Measurements from ENCODE around the gene HSD17B12.

Gene HSD17B12

GRCh38 chr11:43871051-43871450 lies 190.5 kb downstream of the HSD17B12 start:
- H3K27me3 ChIP-seq (ENCODE audit: low read depth, low read length) = peaks cover 5% of the 10 kb centered on the region

DNA sequence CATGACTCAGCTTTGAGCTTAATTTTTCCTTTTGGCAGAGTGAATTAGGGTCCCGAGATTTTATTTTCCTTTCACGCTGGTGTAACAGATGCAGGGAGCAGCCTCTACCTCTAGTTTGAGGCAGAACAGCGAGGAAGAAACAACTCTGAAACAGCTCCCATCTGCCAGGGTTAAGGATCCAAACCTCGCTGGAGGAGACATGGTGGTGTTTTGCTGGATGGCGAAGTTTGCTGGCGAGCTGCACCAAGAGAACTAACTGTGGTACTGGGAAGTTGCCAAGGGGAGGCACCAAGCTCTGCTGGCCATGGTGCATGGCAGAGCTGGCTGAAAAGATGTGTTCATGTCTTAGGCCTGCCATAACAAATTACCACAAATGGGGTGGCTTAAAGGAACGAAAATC lies 192.5 kb downstream of the HSD17B12 start:
- no peaks in the 10 kb centered on the region for H3K4me1 ChIP-seq (ENCODE audit: control insufficient read depth in 1 of 2, insufficient read depth in 2 of 2, low read length in 2 of 2)
- H3K9me3 ChIP-seq (ENCODE audit: control insufficient read depth in 1 of 2, low read length in 2 of 2) = no peaks in the 10 kb centered on the region
- no peaks in the 10 kb centered on the region for H3K36me3 ChIP-seq (ENCODE audit: control insufficient read depth in 1 of 2, insufficient read depth in 2 of 2, low read length in 2 of 2)
- H3K27me3 ChIP-seq (ENCODE audit: low read depth, low read length) = peaks cover 13% of the 10 kb centered on the region
- H3K27ac ChIP-seq (ENCODE audit: low read length) = no peak overlapping the region
- H3K4me3 ChIP-seq (ENCODE audit: low read depth in 1 of 2, low read length in 2 of 2) = no peak overlapping the region

More at GRCh38 chr11:43871051-43871450, 190.5 kb downstream of the HSD17B12 start:
- Histone ChIP-seq H3K36me3 (ENCODE audit: control insufficient read depth in 1 of 2, insufficient read depth in 2 of 2, low read length in 2 of 2) (no peaks in the 10 kb centered on the region), H3K4me3 (ENCODE audit: low read depth in 1 of 2, low read length in 2 of 2) (no peak overlapping the region), H3K4me1 (ENCODE audit: control insufficient read depth in 1 of 2, insufficient read depth in 2 of 2, low read length in 2 of 2) (no peaks in the 10 kb centered on the region), H3K9me3 (ENCODE audit: control insufficient read depth in 1 of 2, low read length in 2 of 2) (no peaks in the 10 kb centered on the region), H3K27ac (ENCODE audit: low read length) (no peak overlapping the region)

- peaks cover 13% of the 10 kb centered on the region for H3K27me3 ChIP-seq (ENCODE audit: low read depth, low read length)
These were observed 193.5 kb downstream of the HSD17B12 start for GRCh38 chr11:43874078-43874477.

DNA sequence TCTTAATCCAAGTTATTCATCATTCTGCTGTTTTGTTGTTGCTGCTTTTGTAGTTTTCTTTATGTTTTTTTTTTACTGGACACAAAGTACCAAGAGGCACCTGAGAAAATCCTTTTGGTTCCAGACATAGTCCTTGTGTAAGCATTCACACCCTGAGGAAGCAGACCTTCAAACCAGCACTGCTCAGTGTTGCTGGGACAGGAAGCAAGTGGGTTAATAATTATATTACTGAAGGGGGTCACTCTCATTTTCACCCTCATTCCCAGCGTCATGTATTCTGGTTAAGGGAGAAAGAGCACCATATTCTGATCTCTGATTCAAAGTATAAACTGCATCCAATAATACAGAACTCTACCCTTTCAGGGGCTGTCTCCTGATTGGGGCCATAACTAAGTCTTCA lies 194.2 kb downstream of the HSD17B12 start:
- Histone ChIP-seq H3K36me3 (ENCODE audit: control insufficient read depth in 1 of 2, insufficient read depth in 2 of 2, low read length in 2 of 2) (no peaks in the 10 kb centered on the region), H3K4me3 (ENCODE audit: low read depth in 1 of 2, low read length in 2 of 2) (no peak overlapping the region), H3K27me3 (ENCODE audit: low read depth, low read length) (peaks cover 13% of the 10 kb centered on the region)

More at GRCh38 chr11:43874078-43874477, 193.5 kb downstream of the HSD17B12 start:
- Histone ChIP-seq H3K4me1 (ENCODE audit: control insufficient read depth in 1 of 2, insufficient read depth in 2 of 2, low read length in 2 of 2) (no peaks in the 10 kb centered on the region), H3K9me3 (ENCODE audit: control insufficient read depth in 1 of 2, low read length in 2 of 2) (no peaks in the 10 kb centered on the region), H3K36me3 (ENCODE audit: control insufficient read depth in 1 of 2, insufficient read depth in 2 of 2, low read length in 2 of 2) (no peaks in the 10 kb centered on the region), H3K27ac (ENCODE audit: low read length) (no peak overlapping the region), H3K4me3 (ENCODE audit: low read depth in 1 of 2, low read length in 2 of 2) (no peak overlapping the region)

DNA sequence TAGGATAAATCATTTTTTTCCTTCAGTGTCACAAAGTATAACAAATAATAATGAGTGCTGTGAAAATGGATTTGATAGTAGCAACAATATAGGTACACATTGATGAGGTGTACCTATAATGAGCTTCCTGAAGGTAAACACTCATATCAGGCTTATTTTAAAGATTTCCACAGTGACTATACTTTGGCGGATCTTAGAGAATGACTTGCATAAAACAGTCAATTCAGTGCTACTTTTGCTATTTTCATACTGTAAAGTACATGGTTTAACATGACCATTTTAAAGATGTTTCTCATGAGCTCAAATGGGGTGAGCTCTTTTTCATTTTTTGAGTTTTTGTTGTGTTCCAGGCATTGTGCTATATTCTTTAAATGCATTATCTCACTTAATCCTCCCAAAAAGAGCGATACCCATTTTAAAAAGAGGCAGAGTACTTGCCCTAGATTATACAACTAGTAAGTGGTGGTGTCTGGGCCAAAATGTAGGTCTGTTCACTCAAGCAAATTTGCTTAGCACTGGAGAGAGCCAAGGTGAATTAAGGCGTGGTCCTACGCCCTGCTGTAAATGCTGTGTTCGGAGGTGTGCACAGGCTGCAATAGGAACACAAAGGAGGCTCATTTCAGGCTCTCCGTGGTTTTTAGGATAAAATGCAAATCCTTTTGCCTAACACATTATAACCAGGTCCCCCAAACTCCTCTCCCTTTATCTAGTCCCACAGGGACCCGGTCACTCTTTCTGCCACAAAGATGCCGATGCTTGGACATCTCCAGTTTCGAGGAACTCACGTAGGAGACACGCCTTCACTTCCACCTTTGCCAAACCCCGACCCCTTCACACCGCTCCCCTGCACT lies 199.5 kb downstream of the HSD17B12 start:
- Histone ChIP-seq H3K27ac (ENCODE audit: low read length) (no peak overlapping the region), H3K27me3 (ENCODE audit: low read depth, low read length) (peaks cover 7% of the 10 kb centered on the region), H3K36me3 (ENCODE audit: control insufficient read depth in 1 of 2, insufficient read depth in 2 of 2, low read length in 2 of 2) (peaks cover 17 to 26% of the 10 kb centered on the region in 2 donors), H3K4me3 (ENCODE audit: low read depth in 1 of 2, low read length in 2 of 2) (peak overlapping the region; percentile 99 to 100), H3K9me3 (ENCODE audit: control insufficient read depth in 1 of 2, low read length in 2 of 2) (no peaks in the 10 kb centered on the region), H3K4me1 (ENCODE audit: control insufficient read depth in 1 of 2, insufficient read depth in 2 of 2, low read length in 2 of 2) (peaks cover 5 to 20% of the 10 kb centered on the region in 2 donors)

More for the DNA sequence above, 194.2 kb downstream of the HSD17B12 start:
- no peaks in the 10 kb centered on the region for H3K9me3 ChIP-seq (ENCODE audit: control insufficient read depth in 1 of 2, low read length in 2 of 2)
- no peaks in the 10 kb centered on the region for H3K4me1 ChIP-seq (ENCODE audit: control insufficient read depth in 1 of 2, insufficient read depth in 2 of 2, low read length in 2 of 2)
- no peak overlapping the region for H3K27ac ChIP-seq (ENCODE audit: low read length)

DNA sequence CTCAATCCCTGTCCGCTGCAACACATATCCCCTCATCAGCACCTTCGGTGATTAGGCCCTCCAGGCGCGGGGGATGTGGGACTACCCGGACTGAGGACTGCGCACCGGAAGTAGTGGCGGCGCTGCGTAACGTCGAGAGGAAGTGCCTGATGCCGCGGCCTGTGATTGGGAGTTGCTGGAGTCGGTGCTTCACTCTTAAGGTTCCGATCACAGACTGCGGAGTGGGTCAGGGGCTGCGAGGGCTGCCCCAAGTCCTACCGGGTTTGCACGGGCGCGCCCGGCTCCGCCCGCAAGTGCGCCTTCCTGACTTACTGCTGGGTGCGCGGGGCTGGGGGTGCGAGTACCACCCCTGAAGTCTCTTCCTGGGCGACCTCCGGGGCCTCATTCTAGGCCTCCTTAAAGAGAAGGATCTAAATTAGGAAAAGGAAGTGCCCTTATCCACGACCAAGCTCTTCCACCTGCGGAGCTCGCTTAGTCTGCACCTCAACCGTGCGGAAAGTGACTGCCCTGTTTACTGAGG lies 200.2 kb downstream of the HSD17B12 start, which contains the start of gene ALKBH3:
TSS of gene ALKBH3 (plus strand) at position 192 of the 520 bp plus-strand sequence. CDS start 1,822 bp downstream, outside the sequence.
- Histone ChIP-seq H3K4me1 (ENCODE audit: control insufficient read depth in 1 of 2, insufficient read depth in 2 of 2, low read length in 2 of 2) (peaks cover 5 to 20% of the 10 kb centered on the region in 2 donors), H3K36me3 (ENCODE audit: control insufficient read depth in 1 of 2, insufficient read depth in 2 of 2, low read length in 2 of 2) (peaks cover 24 to 33% of the 10 kb centered on the region in 2 donors), H3K9me3 (ENCODE audit: control insufficient read depth in 1 of 2, low read length in 2 of 2) (no peaks in the 10 kb centered on the region), H3K27me3 (ENCODE audit: low read depth, low read length) (peaks cover 7% of the 10 kb centered on the region), H3K27ac (ENCODE audit: low read length) (peak within 1 kb of the TSS; percentile 82), H3K4me3 (ENCODE audit: low read depth in 1 of 2, low read length in 2 of 2) (peak within 1 kb of the TSS; percentile 99 to 100)

GRCh38 chr11:43892851-43893250 lies 212.3 kb downstream of the HSD17B12 start:
- Histone ChIP-seq H3K9me3 (ENCODE audit: control insufficient read depth in 1 of 2, low read length in 2 of 2) (no peaks in the 10 kb centered on the region), H3K36me3 (ENCODE audit: control insufficient read depth in 1 of 2, insufficient read depth in 2 of 2, low read length in 2 of 2) (peaks cover 54 to 65% of the 10 kb centered on the region in 2 donors), H3K27me3 (ENCODE audit: low read depth, low read length) (no peaks in the 10 kb centered on the region), H3K4me3 (ENCODE audit: low read depth in 1 of 2, low read length in 2 of 2) (no peak overlapping the region), H3K4me1 (ENCODE audit: control insufficient read depth in 1 of 2, insufficient read depth in 2 of 2, low read length in 2 of 2) (no peaks in the 10 kb centered on the region), H3K27ac (ENCODE audit: low read length) (no peak overlapping the region)

- Histone ChIP-seq H3K9me3 (ENCODE audit: control insufficient read depth in 1 of 2, low read length in 2 of 2) (no peaks in the 10 kb centered on the region), H3K4me1 (ENCODE audit: control insufficient read depth in 1 of 2, insufficient read depth in 2 of 2, low read length in 2 of 2) (no peaks in the 10 kb centered on the region), H3K36me3 (ENCODE audit: control insufficient read depth in 1 of 2, insufficient read depth in 2 of 2, low read length in 2 of 2) (peaks cover 55 to 70% of the 10 kb centered on the region in 2 donors), H3K4me3 (ENCODE audit: low read depth in 1 of 2, low read length in 2 of 2) (no peak overlapping the region), H3K27me3 (ENCODE audit: low read depth, low read length) (no peaks in the 10 kb centered on the region), H3K27ac (ENCODE audit: low read length) (no peak overlapping the region)
These were observed 214.0 kb downstream of the HSD17B12 start for GRCh38 chr11:43894546-43894945.

DNA sequence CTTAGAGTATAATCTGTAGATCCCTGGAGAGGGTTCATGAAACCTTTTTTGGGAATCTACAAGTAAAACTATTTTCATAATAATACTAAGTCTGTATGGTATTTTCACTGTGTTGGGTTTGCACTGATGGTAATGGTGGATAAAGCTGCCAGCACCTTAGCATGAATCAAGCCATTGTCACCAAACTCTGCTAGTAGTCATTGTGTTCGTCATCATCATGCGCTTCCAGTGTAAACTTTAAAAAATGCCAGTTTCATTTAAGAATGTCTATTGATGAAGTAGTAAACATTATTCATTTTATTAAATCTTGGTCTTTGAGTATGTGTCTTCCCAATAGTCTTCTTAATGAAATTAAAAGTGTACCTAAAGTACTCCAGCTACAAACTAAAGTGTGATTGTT lies 215.1 kb downstream of the HSD17B12 start:
- Histone ChIP-seq H3K9me3 (ENCODE audit: control insufficient read depth in 1 of 2, low read length in 2 of 2) (no peaks in the 10 kb centered on the region), H3K4me3 (ENCODE audit: low read depth in 1 of 2, low read length in 2 of 2) (no peak overlapping the region), H3K36me3 (ENCODE audit: control insufficient read depth in 1 of 2, insufficient read depth in 2 of 2, low read length in 2 of 2) (peaks cover 51 to 66% of the 10 kb centered on the region in 2 donors), H3K27me3 (ENCODE audit: low read depth, low read length) (no peaks in the 10 kb centered on the region), H3K27ac (ENCODE audit: low read length) (no peak overlapping the region), H3K4me1 (ENCODE audit: control insufficient read depth in 1 of 2, insufficient read depth in 2 of 2, low read length in 2 of 2) (no peaks in the 10 kb centered on the region)

DNA sequence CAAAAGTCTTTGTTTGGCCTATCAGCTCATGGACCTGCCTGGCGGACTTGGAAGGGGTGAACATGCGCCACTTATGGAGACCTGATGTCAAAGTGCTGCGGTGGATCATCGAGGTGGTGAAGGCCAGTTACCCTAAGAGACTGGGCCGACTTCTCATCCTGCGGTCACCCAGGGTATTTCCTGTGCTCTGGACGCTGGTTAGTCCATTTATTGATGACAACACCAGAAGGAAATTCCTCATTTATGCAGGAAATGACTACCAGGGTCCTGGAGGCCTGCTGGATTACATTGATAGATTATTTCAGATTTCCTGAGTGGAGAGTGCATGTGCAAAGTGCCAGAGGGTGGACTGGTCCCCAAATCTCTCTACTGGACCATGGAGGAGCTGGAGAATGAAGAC lies 218.0 kb downstream of the HSD17B12 start:
- no peaks in the 10 kb centered on the region for H3K27me3 ChIP-seq (ENCODE audit: low read depth, low read length)
- H3K9me3 ChIP-seq (ENCODE audit: control insufficient read depth in 1 of 2, low read length in 2 of 2) = no peaks in the 10 kb centered on the region
- H3K4me3 ChIP-seq (ENCODE audit: low read depth in 1 of 2, low read length in 2 of 2) = no peak overlapping the region
- peaks cover 44 to 63% of the 10 kb centered on the region in 2 donors for H3K36me3 ChIP-seq (ENCODE audit: control insufficient read depth in 1 of 2, insufficient read depth in 2 of 2, low read length in 2 of 2)
- H3K4me1 ChIP-seq (ENCODE audit: control insufficient read depth in 1 of 2, insufficient read depth in 2 of 2, low read length in 2 of 2) = no peaks in the 10 kb centered on the region
- no peak overlapping the region for H3K27ac ChIP-seq (ENCODE audit: low read length)

DNA sequence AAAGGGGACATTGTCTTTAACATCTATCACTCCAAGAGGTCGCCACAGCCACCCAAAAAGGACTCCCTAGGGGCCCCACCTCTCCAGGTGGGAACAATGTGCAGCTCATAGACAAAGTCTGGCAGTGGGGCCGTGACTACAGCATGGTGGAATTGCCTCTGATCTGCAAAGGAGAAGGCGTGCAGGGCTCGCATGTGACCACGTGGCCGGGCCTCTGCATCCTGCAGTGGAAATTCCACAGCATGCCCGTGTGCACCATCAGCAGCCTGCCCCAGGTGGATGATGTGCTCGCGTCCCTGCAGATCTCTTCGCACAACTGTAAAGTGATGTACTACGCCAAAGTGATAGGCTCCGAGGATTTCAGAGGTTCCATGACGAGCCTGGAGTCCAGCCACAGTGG lies 218.6 kb downstream of the HSD17B12 start:
- H3K36me3 ChIP-seq (ENCODE audit: control insufficient read depth in 1 of 2, insufficient read depth in 2 of 2, low read length in 2 of 2) = peaks cover 43 to 63% of the 10 kb centered on the region in 2 donors
- no peak overlapping the region for H3K27ac ChIP-seq (ENCODE audit: low read length)
- H3K4me1 ChIP-seq (ENCODE audit: control insufficient read depth in 1 of 2, insufficient read depth in 2 of 2, low read length in 2 of 2) = no peaks in the 10 kb centered on the region
- H3K9me3 ChIP-seq (ENCODE audit: control insufficient read depth in 1 of 2, low read length in 2 of 2) = no peaks in the 10 kb centered on the region
- H3K27me3 ChIP-seq (ENCODE audit: low read depth, low read length) = no peaks in the 10 kb centered on the region
- no peak overlapping the region for H3K4me3 ChIP-seq (ENCODE audit: low read depth in 1 of 2, low read length in 2 of 2)

Measured in muscle layer of duodenum (tissue), 2 donors.